Neutrophil (primary cell): ENCODE measurements around the gene NPAS2.

Experiments
- H3K27ac ChIP-seq: fragments of 200-600 bp; sonication (generic); 2 replicates; pipeline ENCODE4 v1.5.1; 2016; ENCODE audit warnings: mild to moderate bottlenecking, moderate library complexity
- H3K27me3 ChIP-seq: fragments of 200-600 bp; sonication (generic); 2 replicates; pipeline ENCODE4 v1.6.0; 2016; ENCODE audit warnings: mild to moderate bottlenecking
- H3K36me3 ChIP-seq: fragments of 200-600 bp; sonication (generic); 2 replicates; pipeline ENCODE4 v1.5.1; 2017
- H3K4me1 ChIP-seq, 2 experiments: fragments of 200-600 bp in 1 of 2; sonication (generic) in 1 of 2; 1 replicate in 1 of 2; 2 replicates in 1 of 2; pipeline versions ENCODE4 v1.5.1 to v1.6.1; 2013 to 2016; ENCODE audit warnings: low read depth in 1 of 2, low read length in 1 of 2, mild to moderate bottlenecking in 1 of 2, moderate library complexity in 1 of 2; ENCODE audit not compliant: control insufficient read depth in 1 of 2, insufficient read depth in 1 of 2
- H3K4me3 ChIP-seq, 2 experiments: fragments of 200-600 bp in 1 of 2; sonication (generic) in 1 of 2; 1 replicate in 1 of 2; 2 replicates in 1 of 2; pipeline ENCODE4 v1.5.1; 2013 to 2016; ENCODE audit warnings: low read depth in 1 of 2, low read length in 1 of 2, mild to moderate bottlenecking in 1 of 2, moderate library complexity in 1 of 2
- H3K9me3 ChIP-seq: fragments of 200-600 bp; sonication (generic); 2 replicates; pipeline ENCODE4 v1.5.1; 2016
- CTCF ChIP-seq: fragments of 200-600 bp; sonication (generic); IDR thresholded peaks from 2 replicates; pipeline ENCODE4 v1.5.1; 2016; ENCODE audit warnings: antibody characterized with exemption

The NPAS2 gene

GRCh38 chr2:101012054-101012705, 192.2 kb downstream of the NPAS2 start:
- Histone ChIP-seq H3K27ac (no peak overlapping the region), H3K4me3 (no peak overlapping the region), H3K27me3 (no peaks in the 10 kb centered on the region), H3K4me1 (no peaks in the 10 kb centered on the region), H3K9me3 (no peaks in the 10 kb centered on the region), H3K36me3 (peaks cover 47% of the 10 kb centered on the region)
- TF ChIP-seq CTCF, result no peak

- H3K4me1 ChIP-seq, result no peaks in the 10 kb centered on the region
- H3K9me3 ChIP-seq, result no peaks in the 10 kb centered on the region
- peak; percentile 86 for TF ChIP-seq CTCF
- no peak overlapping the region for H3K4me3 ChIP-seq
- H3K27me3 ChIP-seq, result no peaks in the 10 kb centered on the region
- H3K36me3 ChIP-seq, result peaks cover 41% of the 10 kb centered on the region
- H3K27ac ChIP-seq, result no peak overlapping the region
Measured at GRCh38 chr2:101012706-101013181, 192.8 kb downstream of the NPAS2 start.

GRCh38 chr2:101014264-101014857, 194.4 kb downstream of the NPAS2 start:
- H3K9me3 ChIP-seq, result no peaks in the 10 kb centered on the region
- no peaks in the 10 kb centered on the region for H3K4me1 ChIP-seq
- peaks cover 40% of the 10 kb centered on the region for H3K36me3 ChIP-seq
- H3K27ac ChIP-seq, result no peak overlapping the region
- TF ChIP-seq CTCF, result no peak
- H3K4me3 ChIP-seq, result no peak overlapping the region
- H3K27me3 ChIP-seq, result no peaks in the 10 kb centered on the region

- no peak overlapping the region for H3K27ac ChIP-seq
- no peaks in the 10 kb centered on the region for H3K9me3 ChIP-seq
- H3K4me3 ChIP-seq, result no peak overlapping the region
- H3K4me1 ChIP-seq, result no peaks in the 10 kb centered on the region
- H3K36me3 ChIP-seq, result peaks cover 50% of the 10 kb centered on the region
- no peaks in the 10 kb centered on the region for H3K27me3 ChIP-seq
- TF ChIP-seq CTCF, result no peak
Measured at GRCh38 chr2:101017371-101017770, 197.4 kb downstream of the NPAS2 start.

GRCh38 chr2:101018934-101019333, 199.0 kb downstream of the NPAS2 start:
- TF ChIP-seq CTCF, result no peak
- Histone ChIP-seq H3K27me3 (no peaks in the 10 kb centered on the region), H3K9me3 (no peaks in the 10 kb centered on the region), H3K4me1 (no peaks in the 10 kb centered on the region), H3K4me3 (no peak overlapping the region), H3K27ac (no peak overlapping the region), H3K36me3 (peaks cover 63% of the 10 kb centered on the region)
